Measurements from ENCODE around the gene OTOS.

The OTOS gene

GRCh38 chr2:240140511-240140910, at the start of gene OTOS:
TSS of gene OTOS (minus strand) at chr2:240140658. CDS start at chr2:240140326, 332 bp downstream.
- DNase-seq: no peak

GRCh38 chr2:240189686-240190085, 49.2 kb upstream of the OTOS start:
- DNase-seq: no peak

GRCh38 chr2:240187989-240188590, 47.6 kb upstream of the OTOS start:
- DNase-seq: no peak

GRCh38 chr2:240186191-240186725, 45.8 kb upstream of the OTOS start:
- no peak for DNase-seq

- DNase-seq: no peak
Observed at GRCh38 chr2:240184656-240185055, 44.2 kb upstream of the OTOS start.

- DNase-seq: no peak
Observed at GRCh38 chr2:240183875-240184590, 43.6 kb upstream of the OTOS start.

GRCh38 chr2:240183006-240183874, 42.8 kb upstream of the OTOS start:
- no peak for DNase-seq

GRCh38 chr2:240182476-240182875, 42.0 kb upstream of the OTOS start:
- DNase-seq: no peak

- DNase-seq: no peak
Observed at GRCh38 chr2:240182001-240182400, 41.5 kb upstream of the OTOS start.

- no peak for DNase-seq
Observed at GRCh38 chr2:240179941-240180666, 39.6 kb upstream of the OTOS start.

GRCh38 chr2:240179186-240179815, 38.8 kb upstream of the OTOS start:
- no peak for DNase-seq

GRCh38 chr2:240178564-240178963, 38.1 kb upstream of the OTOS start:
- no peak for DNase-seq

- DNase-seq: no peak
Observed at GRCh38 chr2:240174496-240174895, 34.0 kb upstream of the OTOS start.

- no peak for DNase-seq
Observed at GRCh38 chr2:240172071-240172895, 31.8 kb upstream of the OTOS start.

GRCh38 chr2:240170883-240171282, 30.4 kb upstream of the OTOS start:
- DNase-seq: no peak

- no peak for DNase-seq
Observed at GRCh38 chr2:240170354-240170735, 29.9 kb upstream of the OTOS start.

GRCh38 chr2:240169486-240170353, 29.3 kb upstream of the OTOS start:
- no peak for DNase-seq

- DNase-seq: no peak
Observed at GRCh38 chr2:240168546-240169361, 28.3 kb upstream of the OTOS start.

- no peak for DNase-seq
Observed at GRCh38 chr2:240168041-240168440, 27.6 kb upstream of the OTOS start.

- DNase-seq: no peak
Observed at GRCh38 chr2:240167588-240167880, 27.1 kb upstream of the OTOS start.

Measured in activated CD4-positive, alpha-beta T cell treated with anti-CD3 and anti-CD28 coated beads, Interleukin-10, Interleukin-2, amounts not matched to agents 100 ng/mL and 50 ng/mL, durations not matched to agents 16 hours and 8 hours (primary cell).